ENCODE results near the gene SLFN14.

GRCh38 chr17:35577830-35578196 is 17.2 kb upstream of the SLFN14 start:
- TF ChIP-seq CTCF (conservative IDR thresholded peaks at IDR 0.05; ENCODE audit: low read depth, low read length) (no peak), EZH2 (IDR thresholded peaks at IDR 0.05; ENCODE audit: low read length, unreplicated experiment) (no peak)

Data from PC-3 (cell line).